Measurements from ENCODE around the gene SCAMP4.

SCAMP4 gene

GRCh38 chr19:1969176-1970002, 64.2 kb downstream of the SCAMP4 start:
- H3F3A ChIP-seq (ENCODE audit: insufficient read depth) = no peaks in the 10 kb centered on the region
- H3K9me2 ChIP-seq (replicated peaks; ENCODE audit: insufficient read depth, low read length) = no peaks in the 10 kb centered on the region
- no peaks in the 10 kb centered on the region for H4K20me1 ChIP-seq (ENCODE audit: low read depth, low read length)
- H3K36me3 ChIP-seq (ENCODE audit: low read length) = no peaks in the 10 kb centered on the region
- H3K4me3 ChIP-seq (ENCODE audit: insufficient read depth, low read length, poor library complexity, severe bottlenecking) = no peak overlapping the region
- TF ChIP-seq CTCF (IDR thresholded peaks at IDR 0.05; ENCODE audit: insufficient read depth, low read length, poor library complexity, severe bottlenecking) (no peak), EZH2phosphoT487 (conservative IDR thresholded peaks at IDR 0.05; ENCODE audit: low read length) (no peak)
- no peak overlapping the region for H3K4me2 ChIP-seq (ENCODE audit: low read depth, low read length, poor library complexity, severe bottlenecking)
- H3K79me2 ChIP-seq (ENCODE audit: insufficient read depth, low read length) = 0 out of 2 replicates have a peak, but pooled peaks cover 3% of the 10 kb centered on the region
- H3K27me3 ChIP-seq (ENCODE audit: low read length) = no peaks in the 10 kb centered on the region
- H3K27ac ChIP-seq (ENCODE audit: low read depth, low read length) = no peak overlapping the region
- H3K9me3 ChIP-seq (ENCODE audit: insufficient read depth, low read length) = no peaks in the 10 kb centered on the region
- H3K9ac ChIP-seq (ENCODE audit: low read length) = no peak overlapping the region
- no peak overlapping the region for H2AFZ ChIP-seq (ENCODE audit: low read depth, low read length, severe bottlenecking)

GRCh38 chr19:1970003-1970805, 65.0 kb downstream of the SCAMP4 start:
- H3K9ac ChIP-seq (ENCODE audit: low read length) = no peak overlapping the region
- no peaks in the 10 kb centered on the region for H4K20me1 ChIP-seq (ENCODE audit: low read depth, low read length)
- H3K79me2 ChIP-seq (ENCODE audit: insufficient read depth, low read length) = 0 out of 2 replicates have a peak, but pooled peaks cover 3% of the 10 kb centered on the region
- no peaks in the 10 kb centered on the region for H3K27me3 ChIP-seq (ENCODE audit: low read length)
- no peaks in the 10 kb centered on the region for H3K36me3 ChIP-seq (ENCODE audit: low read length)
- no peaks in the 10 kb centered on the region for H3K9me2 ChIP-seq (replicated peaks; ENCODE audit: insufficient read depth, low read length)
- H2AFZ ChIP-seq (ENCODE audit: low read depth, low read length, severe bottlenecking) = no peak overlapping the region
- no peak overlapping the region for H3K27ac ChIP-seq (ENCODE audit: low read depth, low read length)
- H3K9me3 ChIP-seq (ENCODE audit: insufficient read depth, low read length) = no peaks in the 10 kb centered on the region
- H3K4me3 ChIP-seq (ENCODE audit: insufficient read depth, low read length, poor library complexity, severe bottlenecking) = no peak overlapping the region
- H3F3A ChIP-seq (ENCODE audit: insufficient read depth) = no peaks in the 10 kb centered on the region
- TF ChIP-seq CTCF (IDR thresholded peaks at IDR 0.05; ENCODE audit: insufficient read depth, low read length, poor library complexity, severe bottlenecking) = no peak
- TF ChIP-seq EZH2phosphoT487 (conservative IDR thresholded peaks at IDR 0.05; ENCODE audit: low read length) = no peak
- no peak overlapping the region for H3K4me2 ChIP-seq (ENCODE audit: low read depth, low read length, poor library complexity, severe bottlenecking)

DNA sequence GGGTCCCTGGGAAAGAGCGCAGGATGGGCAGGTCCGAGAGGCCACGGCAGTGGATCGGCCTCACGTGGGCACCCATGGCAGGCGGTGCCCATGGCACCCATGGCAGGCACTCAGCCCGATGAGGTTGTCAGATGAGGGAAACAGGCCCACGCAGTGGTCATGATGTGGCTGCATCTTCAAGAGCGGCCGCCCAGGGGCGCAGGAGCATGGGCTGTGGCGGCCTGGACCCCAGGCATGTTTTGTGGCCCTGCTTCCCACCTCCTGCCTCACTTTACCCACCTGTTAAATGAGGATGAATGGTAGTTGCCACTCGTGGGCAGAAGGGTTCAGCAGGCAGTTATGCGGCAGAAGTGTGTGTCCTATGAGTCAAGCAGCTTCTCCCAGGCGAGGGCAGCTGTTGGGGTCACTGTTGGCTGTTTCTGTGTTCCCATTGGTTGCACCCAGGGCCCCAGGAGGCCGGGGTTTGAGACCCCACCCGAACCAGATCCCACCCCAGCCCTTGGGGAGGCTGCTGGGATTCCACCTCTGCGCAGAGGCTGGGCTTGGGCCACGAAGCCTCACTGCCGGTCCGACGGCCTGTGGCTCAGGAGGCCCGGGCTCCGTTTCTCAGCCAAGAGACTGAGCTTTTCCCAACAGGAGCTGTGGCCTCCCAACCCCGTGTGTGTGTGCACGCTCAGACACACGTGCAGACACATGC, 65.8 kb downstream of the SCAMP4 start:
- H2AFZ ChIP-seq (ENCODE audit: low read depth, low read length, severe bottlenecking) = no peak overlapping the region
- no peaks in the 10 kb centered on the region for H4K20me1 ChIP-seq (ENCODE audit: low read depth, low read length)
- H3K9me2 ChIP-seq (replicated peaks; ENCODE audit: insufficient read depth, low read length) = no peaks in the 10 kb centered on the region
- H3K79me2 ChIP-seq (ENCODE audit: insufficient read depth, low read length) = 0 out of 2 replicates have a peak, but pooled peaks cover 3% of the 10 kb centered on the region
- H3K27me3 ChIP-seq (ENCODE audit: low read length) = no peaks in the 10 kb centered on the region
- no peaks in the 10 kb centered on the region for H3K36me3 ChIP-seq (ENCODE audit: low read length)
- no peak overlapping the region for H3K4me2 ChIP-seq (ENCODE audit: low read depth, low read length, poor library complexity, severe bottlenecking)
- no peak overlapping the region for H3K4me3 ChIP-seq (ENCODE audit: insufficient read depth, low read length, poor library complexity, severe bottlenecking)
- no peak overlapping the region for H3K27ac ChIP-seq (ENCODE audit: low read depth, low read length)
- no peaks in the 10 kb centered on the region for H3K9me3 ChIP-seq (ENCODE audit: insufficient read depth, low read length)
- no peaks in the 10 kb centered on the region for H3F3A ChIP-seq (ENCODE audit: insufficient read depth)
- TF ChIP-seq CTCF (IDR thresholded peaks at IDR 0.05; ENCODE audit: insufficient read depth, low read length, poor library complexity, severe bottlenecking) (no peak), EZH2phosphoT487 (conservative IDR thresholded peaks at IDR 0.05; ENCODE audit: low read length) (no peak)
- no peak overlapping the region for H3K9ac ChIP-seq (ENCODE audit: low read length)

Measured in SU-DHL-6 (cell line).